ENCODE data around the gene GOLIM4. TPM values are rescaled to one million over a fixed set of nuclear protein-coding genes. Genes with fewer than 3 reads are reported as not detected.

The GOLIM4 gene
- total RNA-seq, 2 experiments from 2014 or later, result 0.28 to 0.36 TPM

- ATAC-seq (ENCODE audit: poor library complexity), result no peak
- Mint-ChIP-seq H3K4me3 (no peak overlapping the region), H3K4me1 (ENCODE audit: low read depth) (peaks cover 10% of the 10 kb centered on the region), H3K36me3 (ENCODE audit: low read depth) (no peaks in the 10 kb centered on the region), H3K9me3 (peaks cover 1% of the 10 kb centered on the region), H3K27me3 (peaks cover 25% of the 10 kb centered on the region), H3K27ac (no peak overlapping the region)
- ChIA-PET POLR2A (no interaction called here), CTCF (no interaction called here)
- no peak for TF ChIP-seq CTCF (IDR thresholded peaks at IDR 0.05)
- intact Hi-C loops (cut with DNase I, micrococcal nuclease), result no loop called here
- peaks cover 4% of the 10 kb centered on the region for H3K4me1 ChIP-seq (ENCODE audit: insufficient read depth, low read length)
- no peak overlapping the region for H3K4me3 ChIP-seq (ENCODE audit: low read length)
- no peak for DNase-seq
- no peaks in the 10 kb centered on the region for H3K36me3 ChIP-seq (ENCODE audit: insufficient read depth, low read length)
- H3K27me3 ChIP-seq (ENCODE audit: control insufficient read depth in 1 of 2, insufficient read depth in 2 of 2, low read length in 2 of 2), result peaks cover 5 to 13% of the 10 kb centered on the region in 2 experiments
- H3K9me3 ChIP-seq (ENCODE audit: control insufficient read depth in 1 of 2, insufficient read depth in 1 of 2, low read length in 2 of 2), result no peaks in the 10 kb centered on the region
- H3K27ac ChIP-seq (ENCODE audit: low read depth in 1 of 2, low read length in 2 of 2), result no peak overlapping the region
These were observed 5.2 kb upstream of the GOLIM4 start for GRCh38 chr3:168100777-168101492.

- Mint-ChIP-seq H3K4me1 (ENCODE audit: low read depth) (peaks cover 17% of the 10 kb centered on the region), H3K27me3 (peaks cover 48% of the 10 kb centered on the region), H3K27ac (no peak overlapping the region), H3K36me3 (ENCODE audit: low read depth) (no peaks in the 10 kb centered on the region), H3K9me3 (no peaks in the 10 kb centered on the region), H3K4me3 (no peak overlapping the region)
- no peak for ATAC-seq (ENCODE audit: poor library complexity)
- ChIA-PET CTCF (no interaction called here), POLR2A (no interaction called here)
- no peaks in the 10 kb centered on the region for H3K36me3 ChIP-seq (ENCODE audit: insufficient read depth, low read length)
- no peak for DNase-seq
- intact Hi-C loops (cut with DNase I, micrococcal nuclease), result no loop called here
- H3K27me3 ChIP-seq (ENCODE audit: control insufficient read depth in 1 of 2, insufficient read depth in 2 of 2, low read length in 2 of 2), result peaks cover 14 to 46% of the 10 kb centered on the region in 2 experiments
- H3K4me3 ChIP-seq (ENCODE audit: low read length), result no peak overlapping the region
- peaks cover 17% of the 10 kb centered on the region for H3K4me1 ChIP-seq (ENCODE audit: insufficient read depth, low read length)
- TF ChIP-seq CTCF (IDR thresholded peaks at IDR 0.05), result no peak
- no peak overlapping the region for H3K27ac ChIP-seq (ENCODE audit: low read depth in 1 of 2, low read length in 2 of 2)
- peaks cover 0 to 7% of the 10 kb centered on the region in 2 experiments for H3K9me3 ChIP-seq (ENCODE audit: control insufficient read depth in 1 of 2, insufficient read depth in 1 of 2, low read length in 2 of 2)
These were observed 1.7 kb upstream of the GOLIM4 start for GRCh38 chr3:168097381-168097780.

- H3K4me3 ChIP-seq (ENCODE audit: low read length), result peak overlapping the region; percentile 58
- Mint-ChIP-seq H3K9me3 (no peaks in the 10 kb centered on the region), H3K4me3 (peak overlapping the region; percentile 81), H3K27me3 (peaks cover 59% of the 10 kb centered on the region), H3K36me3 (ENCODE audit: low read depth) (no peaks in the 10 kb centered on the region), H3K27ac (no peak overlapping the region), H3K4me1 (ENCODE audit: low read depth) (peaks cover 17% of the 10 kb centered on the region)
- no peaks in the 10 kb centered on the region for H3K36me3 ChIP-seq (ENCODE audit: insufficient read depth, low read length)
- ChIA-PET CTCF (no interaction called here), POLR2A (no interaction called here)
- no peak for TF ChIP-seq CTCF (IDR thresholded peaks at IDR 0.05)
- ATAC-seq (ENCODE audit: poor library complexity) (peak; percentile 24), DNase-seq (peak in 2 of 14 experiments; percentile 6 to 14)
- H3K27me3 ChIP-seq (ENCODE audit: control insufficient read depth in 1 of 2, insufficient read depth in 2 of 2, low read length in 2 of 2), result peaks cover 14 to 46% of the 10 kb centered on the region in 2 experiments
- intact Hi-C loops (cut with DNase I, micrococcal nuclease), result no loop called here
- no peak overlapping the region for H3K27ac ChIP-seq (ENCODE audit: low read depth in 1 of 2, low read length in 2 of 2)
- H3K4me1 ChIP-seq (ENCODE audit: insufficient read depth, low read length), result peaks cover 17% of the 10 kb centered on the region
- H3K9me3 ChIP-seq (ENCODE audit: control insufficient read depth in 1 of 2, insufficient read depth in 1 of 2, low read length in 2 of 2), result peaks cover 0 to 7% of the 10 kb centered on the region in 2 experiments
These were observed 507 bp upstream of the GOLIM4 start for GRCh38 chr3:168096210-168096652.

Measured in CD4-positive, alpha-beta T cell (primary cell).